IPS-NIHi7 (cell line): ENCODE data around the gene TLNRD1.

Experiments
- DNase-seq: peaks from one replicate; pipeline ENCODE4 v3.0.0; 2012; ENCODE audit warnings: mixed read lengths; ENCODE audit errors: extremely low spot score

Gene TLNRD1

DNA sequence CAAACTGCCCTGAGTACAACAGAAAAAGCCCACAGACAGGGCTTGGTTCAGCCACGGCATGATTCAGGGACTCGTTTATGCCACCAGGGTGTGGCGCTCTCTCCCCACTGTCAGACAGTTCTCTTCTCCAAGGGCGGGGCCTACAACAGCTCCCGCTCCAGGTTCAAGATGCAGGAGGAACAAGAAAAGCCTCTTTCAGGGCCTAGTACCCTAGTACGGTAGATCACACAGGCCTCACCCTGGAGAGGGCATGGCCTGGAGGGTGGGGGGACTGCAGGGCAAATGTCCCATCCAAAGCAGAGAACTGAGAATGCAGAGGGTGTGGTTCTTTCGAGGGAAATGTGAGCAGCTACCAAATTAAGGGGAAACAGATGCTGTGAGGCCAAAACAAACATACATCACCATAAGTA lies 23.1 kb upstream of the TLNRD1 start:
- peak; percentile 78 for DNase-seq

DNA sequence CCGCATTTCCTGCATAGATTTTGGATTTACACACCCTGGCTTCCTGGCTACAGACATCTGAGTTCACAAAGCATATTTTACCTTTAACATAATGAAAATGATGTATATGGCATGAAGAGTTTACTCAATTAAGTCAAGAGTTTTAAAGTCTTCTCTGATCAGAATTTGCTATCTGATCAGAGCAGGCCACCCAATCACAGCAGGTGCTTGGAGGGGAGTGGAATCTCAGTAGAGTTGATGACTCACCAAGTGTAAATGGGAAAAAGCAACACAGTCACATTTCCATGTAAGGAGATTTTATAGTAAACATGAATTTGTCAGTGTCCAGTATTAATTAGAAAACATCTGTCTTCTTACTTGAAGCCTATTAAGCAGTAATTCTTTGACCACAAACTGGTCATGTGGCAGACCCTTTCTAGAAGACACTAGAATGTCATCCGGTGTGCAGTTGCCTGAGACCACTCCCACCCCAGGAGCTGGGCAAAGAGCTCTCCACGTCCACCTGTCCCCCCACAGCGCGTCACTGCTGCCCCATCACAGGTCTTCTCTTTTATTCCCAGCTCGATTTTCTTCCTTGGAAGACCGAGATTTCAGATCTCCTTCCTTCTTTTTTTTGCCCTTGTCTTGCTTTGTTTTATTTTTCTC lies 21.9 kb upstream of the TLNRD1 start:
- DNase-seq: no peak

DNA sequence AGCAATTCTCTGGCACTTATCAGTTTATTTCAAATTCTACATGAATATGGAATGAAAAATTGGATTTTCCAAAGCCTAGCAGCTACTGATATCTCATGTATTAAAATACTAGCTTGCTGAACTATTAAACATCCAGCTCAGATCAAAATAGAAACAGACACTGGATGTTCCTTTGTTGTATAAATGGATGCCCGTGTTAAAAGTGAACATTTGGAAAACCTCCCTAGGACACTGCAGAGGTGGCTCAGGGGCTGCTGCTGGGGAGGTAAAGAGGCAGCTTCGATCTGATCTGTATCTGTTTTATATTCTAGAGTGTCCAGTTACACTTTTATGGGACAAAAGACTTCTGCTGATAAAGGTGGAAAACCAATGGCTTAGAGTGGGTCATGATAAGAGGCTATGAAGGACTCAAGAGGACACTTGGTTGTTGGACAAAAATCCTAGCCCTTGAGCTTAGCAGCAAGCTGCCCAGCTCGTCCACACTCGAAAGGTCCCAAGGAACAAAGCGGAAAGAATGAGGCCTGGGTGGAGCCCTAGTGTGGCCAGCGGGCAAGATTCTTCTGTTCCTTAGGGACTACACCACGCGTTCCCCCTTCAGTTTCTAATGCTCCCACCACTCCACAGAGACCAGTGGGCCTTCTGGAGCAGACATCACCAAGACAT lies 21.1 kb upstream of the TLNRD1 start:
- no peak for DNase-seq

DNA sequence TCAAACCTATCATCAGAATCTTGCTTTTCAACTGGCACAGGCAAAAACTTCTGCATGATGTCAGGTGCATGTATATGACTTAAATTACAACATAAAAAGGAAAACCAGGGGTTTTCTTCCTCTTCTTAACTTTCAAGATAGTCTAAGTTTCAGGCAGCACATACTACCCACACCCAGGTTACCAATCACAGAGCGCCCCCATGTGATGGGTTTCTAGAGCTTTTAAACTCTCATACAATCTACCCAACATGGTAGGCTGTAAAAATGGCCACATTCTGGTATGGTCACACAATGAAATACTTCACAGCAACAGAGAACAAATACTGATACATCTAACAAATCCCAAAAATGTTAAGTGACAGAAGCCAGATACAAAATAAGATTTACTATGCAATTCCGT lies 18.5 kb upstream of the TLNRD1 start:
- no peak for DNase-seq

DNA sequence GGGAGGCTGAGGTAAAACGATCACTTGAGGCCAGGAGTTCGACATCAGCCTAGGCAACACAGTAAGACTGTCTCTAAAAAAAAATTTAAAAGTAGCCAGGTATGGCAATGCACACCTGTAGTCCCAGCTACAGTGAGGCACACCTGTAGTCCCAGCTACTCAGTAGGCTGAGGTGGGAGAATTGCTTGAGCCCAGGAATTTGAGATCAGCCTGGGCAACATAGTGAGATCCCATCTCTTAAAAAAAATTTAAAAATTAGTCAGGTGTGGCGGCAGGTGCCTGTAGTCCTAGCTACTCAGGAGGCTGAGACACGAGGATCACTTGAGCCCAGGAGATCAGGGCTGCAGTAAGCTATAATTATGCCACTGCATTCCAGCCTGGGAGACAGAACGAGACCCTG lies 17.9 kb upstream of the TLNRD1 start:
- no peak for DNase-seq

DNA sequence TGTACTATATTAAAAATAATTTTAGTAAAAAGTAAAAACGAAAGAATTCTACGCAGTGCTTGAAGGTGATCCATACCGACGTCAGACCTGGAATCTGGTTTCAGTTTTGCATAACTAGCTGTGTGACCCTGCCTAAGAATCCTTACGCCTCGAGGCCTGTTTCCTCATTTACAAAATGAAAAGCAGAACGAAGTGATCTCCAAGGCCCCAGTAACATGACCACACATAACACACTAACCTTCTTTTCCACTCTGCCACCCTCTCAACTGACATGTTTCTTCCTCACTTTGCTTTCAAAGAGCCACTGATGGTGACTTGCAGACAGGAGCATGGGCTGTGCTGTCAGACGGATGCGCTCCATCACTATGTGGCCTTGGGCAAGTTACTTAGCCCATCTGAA lies 15.9 kb upstream of the TLNRD1 start:
- DNase-seq: no peak

DNA sequence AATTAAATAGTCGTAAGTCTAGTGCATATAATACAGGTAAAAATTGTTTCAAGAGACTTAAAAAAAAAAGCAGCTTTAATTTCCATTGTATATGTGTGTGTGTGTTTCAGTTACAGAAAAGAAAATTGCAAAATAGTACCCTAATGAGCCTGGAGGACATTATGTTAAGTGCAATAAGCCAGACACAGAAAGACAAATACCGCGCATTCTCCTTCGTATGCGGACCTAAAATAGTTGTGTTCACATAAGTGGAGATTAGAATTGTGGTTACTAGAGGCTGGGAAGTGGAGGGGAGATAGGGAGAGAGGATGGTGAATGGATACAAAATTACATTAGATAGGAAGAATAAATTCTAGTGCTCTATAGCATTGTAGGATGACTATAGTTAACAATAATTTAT lies 14.7 kb upstream of the TLNRD1 start:
- DNase-seq: no peak

DNA sequence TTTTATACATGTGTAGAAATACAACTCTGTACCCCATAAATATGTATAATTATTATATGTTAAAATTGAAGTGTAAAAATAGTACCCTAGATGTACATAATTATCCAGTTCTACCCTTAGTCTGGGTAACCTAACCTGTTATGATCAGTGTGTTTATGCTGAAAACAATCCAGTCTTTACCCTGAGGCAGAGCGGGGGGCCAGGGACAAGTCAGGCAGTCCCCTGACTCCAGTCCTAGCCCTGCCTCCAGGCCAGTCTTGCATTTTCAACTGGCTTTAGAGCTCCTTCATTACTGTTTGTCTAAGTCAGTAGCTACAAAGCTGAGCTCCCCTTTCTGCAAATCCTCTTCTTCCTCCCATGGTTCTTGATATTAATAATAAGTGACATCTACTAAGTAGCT lies 14.2 kb upstream of the TLNRD1 start:
- no peak for DNase-seq

DNA sequence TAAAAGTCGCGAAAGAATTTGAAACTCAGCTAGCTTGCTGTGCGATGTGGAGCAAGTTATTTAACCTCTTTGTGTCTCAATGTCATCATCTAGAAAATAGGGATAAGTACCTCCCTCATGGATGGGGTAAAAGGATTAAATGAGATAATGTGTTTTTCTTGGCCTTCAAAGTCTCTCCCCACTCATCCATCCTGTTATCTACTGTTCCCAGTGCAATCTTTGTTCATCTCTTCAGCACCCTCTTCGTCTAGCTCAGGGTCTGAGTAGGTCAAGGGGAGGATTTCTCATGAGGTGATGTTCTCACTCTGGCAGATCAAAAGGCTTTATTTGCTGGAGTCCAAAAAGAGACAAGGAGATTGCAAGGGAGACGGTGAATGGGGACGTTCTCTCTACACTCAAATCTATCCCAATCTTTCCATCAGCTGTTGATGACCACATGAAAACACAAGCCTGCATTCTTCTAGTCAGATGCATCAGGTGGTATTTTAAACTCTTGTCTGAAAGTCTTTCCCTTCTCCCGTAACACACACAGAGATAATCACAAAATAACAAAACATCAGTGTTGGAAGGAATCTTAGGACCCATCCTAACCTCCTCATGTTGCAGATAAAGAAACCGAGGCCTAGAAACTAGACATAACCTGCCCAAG lies 12.5 kb upstream of the TLNRD1 start:
- no peak for DNase-seq

DNA sequence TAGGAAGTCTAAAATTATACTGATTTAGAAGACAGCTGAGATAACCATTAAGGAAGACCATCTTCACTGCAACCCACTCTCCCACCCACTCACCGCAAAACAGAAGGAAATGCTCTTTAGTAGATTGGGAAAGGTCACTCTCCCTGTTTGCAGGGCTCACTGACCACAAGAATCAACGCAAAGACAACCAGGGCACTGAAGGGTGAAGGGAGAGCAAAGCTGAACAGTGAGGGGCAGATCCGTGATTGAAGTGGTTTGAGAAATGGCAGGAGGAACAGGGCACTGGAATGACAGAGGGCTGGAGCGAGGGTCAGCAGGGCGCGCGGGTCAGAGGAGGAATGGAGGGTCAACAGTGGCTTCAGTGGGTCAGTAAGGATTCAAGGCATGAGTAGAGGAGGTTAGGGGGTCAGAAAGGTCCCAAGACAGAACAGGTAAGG lies 11.6 kb upstream of the TLNRD1 start:
- DNase-seq: peak; percentile 32

DNA sequence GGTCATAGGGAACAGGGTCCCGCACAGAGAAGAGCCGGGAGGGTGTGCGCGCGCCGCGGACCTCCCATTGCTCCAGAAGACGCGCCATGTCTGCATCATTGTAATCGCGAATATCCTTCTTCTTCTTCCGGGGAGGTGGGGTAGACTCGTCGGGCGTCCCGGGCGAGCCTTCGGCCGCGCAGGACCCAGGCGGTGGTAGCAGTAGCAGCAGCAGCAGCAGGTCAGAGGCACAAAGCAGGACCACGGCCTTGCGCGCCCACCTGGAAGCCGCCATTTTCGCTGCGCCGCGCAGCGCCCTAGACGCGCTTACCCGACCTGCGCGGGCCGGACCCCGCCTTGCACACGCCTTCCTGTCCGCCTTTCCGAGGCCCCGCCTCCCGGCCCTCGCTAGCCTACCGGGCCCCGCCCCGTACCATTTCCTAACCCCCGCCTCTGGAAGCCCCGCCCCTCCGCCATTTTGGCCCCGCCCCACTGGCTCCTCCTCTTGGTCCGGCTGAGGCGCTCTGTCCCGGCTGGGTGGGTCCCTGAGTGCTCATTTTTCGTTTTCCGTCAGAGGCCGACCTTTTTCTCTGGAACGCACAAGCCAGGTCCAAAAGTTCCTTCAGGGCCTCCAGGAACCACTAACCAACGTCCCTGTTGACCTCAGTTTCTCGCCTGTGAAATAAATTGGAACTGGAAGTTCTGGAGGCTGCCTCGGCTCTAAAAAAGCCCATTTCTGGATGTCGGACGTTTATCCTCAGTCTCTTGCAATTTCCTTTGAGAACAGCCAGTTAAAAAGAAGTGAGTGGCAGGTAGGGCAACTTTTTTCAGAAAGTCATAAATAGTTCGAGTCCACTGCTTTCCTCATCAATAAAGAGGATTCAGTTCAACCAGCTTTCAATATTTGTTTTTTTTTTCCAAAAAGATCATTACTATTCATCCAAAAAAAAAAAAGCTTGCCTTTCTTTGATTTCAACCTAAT lies 10.9 kb upstream of the TLNRD1 start, which contains the start of gene MESD:
Gene MESD, minus strand, starts transcription at position 302 of the 961 bp plus-strand sequence. Its CDS starts 28 bp downstream, at position 274.
- DNase-seq: peak; percentile 99

DNA sequence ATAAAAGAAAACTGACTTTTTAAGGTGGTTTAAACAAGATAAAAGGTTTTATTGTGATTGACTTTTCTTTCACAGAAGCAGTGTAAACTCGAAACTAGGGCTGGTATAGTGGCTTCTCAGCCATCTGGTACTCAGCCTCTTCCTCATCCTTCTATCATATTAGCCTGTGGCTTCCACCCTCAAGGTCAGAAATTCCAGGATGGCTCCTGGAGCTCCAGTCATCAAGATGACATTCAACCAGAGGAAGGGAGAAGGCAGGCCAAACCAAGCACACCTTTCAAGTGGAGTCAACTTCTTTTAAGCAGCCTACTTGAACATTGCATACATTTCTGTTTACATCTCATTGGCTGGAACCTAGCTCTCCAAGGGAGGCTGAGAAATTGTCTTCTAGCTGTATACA lies 9.8 kb upstream of the TLNRD1 start:
- DNase-seq: no peak

DNA sequence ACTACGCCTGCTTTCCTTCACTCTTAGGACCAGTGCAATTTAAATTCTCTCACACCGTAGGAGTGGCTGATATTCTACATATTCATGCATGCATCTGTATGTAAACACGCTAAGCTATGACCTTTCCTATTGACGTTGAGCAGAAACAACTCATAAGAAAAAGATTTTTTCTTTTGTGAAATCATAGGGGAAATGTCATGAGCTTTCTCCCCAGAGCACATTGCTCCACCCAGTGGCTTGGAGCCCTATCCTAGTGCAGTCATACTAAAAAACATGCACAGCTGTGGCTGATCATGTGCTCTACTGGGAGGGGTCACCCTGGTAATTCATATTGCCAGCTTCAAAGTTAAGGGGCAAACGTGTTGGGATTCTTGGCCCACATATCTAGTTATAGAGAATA lies 9.3 kb upstream of the TLNRD1 start:
- DNase-seq: no peak

DNA sequence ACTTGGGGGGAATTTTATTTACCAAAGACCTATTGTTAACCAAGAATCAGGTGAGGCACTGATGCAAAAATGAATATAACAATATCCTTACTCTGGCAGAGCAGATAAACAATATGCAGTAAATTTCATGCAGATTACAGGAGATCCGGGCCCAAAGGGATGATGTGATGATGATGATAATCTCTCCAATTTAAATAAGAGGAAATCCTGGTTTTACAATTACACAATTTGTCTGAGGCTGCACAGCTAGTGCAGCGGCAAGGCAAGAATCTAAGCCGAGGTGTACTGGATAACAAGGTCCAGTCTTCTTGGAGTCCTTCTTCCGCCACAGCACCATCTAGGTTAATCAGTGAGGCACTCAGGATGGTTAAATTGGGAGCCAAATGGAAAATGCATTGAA lies 8.7 kb upstream of the TLNRD1 start:
- no peak for DNase-seq

DNA sequence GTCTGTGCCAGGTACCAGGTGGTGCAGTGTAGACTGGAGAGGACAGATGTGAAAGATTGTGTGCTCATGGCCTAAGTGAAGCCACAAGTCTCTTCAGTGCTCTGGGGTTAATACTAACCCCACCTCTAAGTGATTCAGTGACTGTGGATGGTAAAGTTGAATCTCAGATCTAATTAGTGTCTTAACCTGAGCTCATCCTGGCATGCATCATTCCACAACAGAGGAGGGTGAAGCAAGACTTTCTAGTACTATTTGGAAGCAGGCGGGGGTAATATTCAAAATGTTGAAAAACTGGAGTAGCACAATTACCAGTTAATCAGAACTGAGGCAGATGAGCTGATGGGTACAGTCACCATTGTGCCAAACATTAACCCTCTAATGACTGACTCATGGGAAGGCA lies 8.3 kb upstream of the TLNRD1 start:
- DNase-seq: no peak

DNA sequence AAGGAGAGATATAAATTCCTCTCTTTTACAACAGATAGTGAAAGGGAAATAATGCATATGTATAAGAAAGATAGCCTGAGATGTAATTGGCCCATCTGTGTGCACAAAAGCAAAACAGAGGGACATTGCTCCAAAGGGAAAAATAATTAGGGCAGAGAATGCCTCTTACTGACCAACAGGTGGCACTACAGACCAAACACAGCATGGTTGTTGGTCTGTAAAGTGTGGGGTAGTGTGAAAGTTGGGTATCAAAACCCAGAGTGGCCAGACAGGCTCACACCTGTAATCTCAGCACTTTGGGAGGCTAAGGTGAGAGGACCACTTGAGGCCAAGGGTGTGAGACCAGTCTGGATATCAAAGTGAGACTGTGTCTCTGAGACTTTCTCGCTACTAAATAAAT lies 4.5 kb upstream of the TLNRD1 start:
- no peak for DNase-seq

DNA sequence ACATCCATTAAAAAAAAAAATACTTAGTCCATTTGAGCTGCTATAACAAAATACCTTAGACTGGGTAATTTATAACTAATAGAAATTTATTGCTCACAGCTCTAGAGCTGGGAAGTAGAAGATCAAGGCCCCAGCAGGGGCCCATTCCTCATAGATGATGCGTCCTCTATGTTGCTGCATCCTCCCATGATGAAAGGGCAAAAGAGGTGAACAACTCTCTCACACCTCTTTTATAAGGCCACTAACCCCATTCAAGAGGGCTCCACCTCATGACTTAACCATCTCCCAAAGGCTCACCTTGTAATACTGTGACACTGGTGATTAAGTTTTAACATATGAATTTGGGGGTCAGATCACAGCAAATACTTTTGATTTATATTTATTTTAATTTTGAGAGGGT lies 3.0 kb upstream of the TLNRD1 start:
- DNase-seq: no peak

DNA sequence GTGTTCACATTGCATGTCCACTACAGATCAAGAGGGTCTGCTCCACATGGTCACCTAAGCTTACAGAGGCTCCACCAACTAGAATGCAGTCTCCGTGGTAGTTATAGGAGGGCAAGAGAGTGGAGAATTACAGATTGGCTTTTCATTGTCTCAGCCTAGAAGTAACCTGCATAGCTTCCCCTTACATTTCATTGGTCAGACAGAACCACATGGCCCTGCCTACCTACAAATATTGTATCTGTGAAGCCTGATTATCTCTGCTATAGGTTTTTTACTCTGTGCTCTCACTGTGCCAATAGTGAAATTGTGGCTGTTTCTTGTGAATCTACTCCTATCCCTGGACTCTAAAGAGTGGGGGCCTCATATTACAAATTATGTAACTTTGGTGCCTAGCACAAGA lies 2.5 kb upstream of the TLNRD1 start:
- no peak for DNase-seq

DNA sequence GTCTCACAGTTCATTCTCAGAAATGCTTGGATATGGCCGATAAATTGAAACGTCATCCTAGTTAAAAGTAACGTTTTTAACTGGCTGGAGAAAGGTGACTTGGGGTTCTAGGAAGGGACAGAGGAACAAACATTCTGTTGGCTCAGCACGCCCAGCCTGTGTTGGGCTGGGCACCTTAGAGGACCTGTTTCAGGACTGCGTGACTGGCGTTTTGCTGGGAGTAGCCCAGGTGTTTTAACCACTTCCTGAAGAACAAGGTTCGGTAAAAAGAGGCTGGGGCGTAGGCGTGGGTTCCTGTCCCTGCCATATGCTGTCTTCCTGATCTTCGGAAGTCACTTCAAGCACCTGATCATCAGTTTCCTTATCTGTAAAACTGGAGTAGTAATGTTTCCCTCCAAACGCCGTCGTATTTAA lies 1.1 kb upstream of the TLNRD1 start:
- DNase-seq: no peak

DNA sequence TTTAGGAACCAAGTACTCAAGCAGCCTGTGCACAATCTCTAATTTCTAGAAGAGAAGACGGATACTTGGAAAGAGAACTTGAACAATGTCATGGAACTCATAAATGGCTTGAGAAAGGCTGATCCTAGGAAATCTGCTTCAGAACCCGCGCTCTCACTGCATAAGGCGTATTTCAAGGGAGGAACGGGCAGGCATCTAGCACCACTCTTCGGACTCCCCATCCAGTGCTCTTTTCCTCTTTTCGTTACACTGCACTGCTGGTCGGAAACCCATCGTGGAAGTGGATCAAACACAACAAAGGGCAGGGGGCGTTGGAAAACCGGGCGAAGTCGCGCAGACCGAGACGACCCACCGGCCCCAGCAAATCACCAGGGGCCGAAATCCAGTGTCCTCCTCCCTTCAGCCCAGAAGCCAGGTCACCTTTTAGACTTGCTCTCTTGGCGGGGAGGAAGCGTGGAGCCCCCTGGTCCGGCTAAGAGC lies 539 bp upstream of the TLNRD1 start:
- no peak for DNase-seq

DNA sequence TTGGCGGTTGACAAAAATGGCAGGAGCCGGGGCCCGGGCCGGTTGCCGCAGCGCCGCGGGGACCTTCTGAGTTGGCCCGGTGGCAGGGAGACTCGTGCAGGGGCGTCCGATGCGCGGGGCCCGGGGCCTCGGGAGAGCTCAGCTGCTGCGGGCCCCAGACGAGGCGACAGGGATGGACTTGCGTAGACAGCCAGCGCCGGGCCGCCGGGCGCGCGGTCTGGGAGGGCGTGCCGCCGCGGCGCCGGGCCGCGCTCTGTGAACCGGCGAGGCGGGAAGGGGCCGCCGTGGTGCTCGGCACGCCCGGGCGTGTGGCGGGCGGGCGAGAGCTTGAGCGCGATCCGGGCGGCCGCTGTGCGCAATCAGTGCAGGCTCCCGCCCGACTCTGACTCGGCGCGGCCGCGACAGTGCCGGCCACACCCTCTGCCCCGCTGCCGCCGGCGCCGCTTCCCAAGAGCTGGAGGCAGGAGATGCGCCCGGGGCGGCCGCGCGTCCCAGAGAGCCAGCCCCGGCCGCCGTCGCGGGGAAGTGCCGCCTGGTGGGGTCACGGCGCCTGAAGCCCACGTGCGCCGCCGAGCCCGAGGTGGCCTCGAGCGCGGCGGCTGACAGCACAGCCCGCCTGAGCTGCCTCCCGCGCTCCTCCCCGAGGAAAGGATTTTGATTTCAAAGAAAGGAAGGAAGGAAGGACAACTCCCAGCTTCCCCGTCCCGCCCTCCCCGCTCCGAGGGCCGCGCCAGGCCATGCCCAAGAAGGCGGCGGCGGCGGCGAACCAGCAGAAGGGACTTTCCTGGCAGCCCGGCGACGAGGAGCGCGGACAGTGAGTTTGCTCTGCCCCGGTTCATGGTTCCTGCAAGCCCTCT lies 657 bp downstream of the TLNRD1 start:
- DNase-seq: peak; percentile 49
